K562 (cell line): ENCODE results near the gene ARID3A. TPM values are rescaled to one million over a fixed set of nuclear protein-coding genes. Genes with fewer than 3 reads are reported as not detected.

Experiments
- ARHGAP35 ChIP-seq: fragments of 450-650 bp; IDR thresholded peaks from 2 replicates; pipeline ENCODE4 v1.6.1; 2018; ENCODE audit not compliant: partially characterized antibody
- ETV5 ChIP-seq: sonication (generic); formaldehyde crosslinking; IDR thresholded peaks from 2 replicates; pipeline ENCODE4 v1.4.0; 2020; ENCODE audit warnings: low read depth, mild to moderate bottlenecking, missing genetic modification reagents
- HCFC1 ChIP-seq: IDR thresholded peaks from 2 replicates; pipeline ENCODE4 v1.6.1; 2012; ENCODE audit warnings: low read depth, low read length, improper control_type of control experiment
- SMAD2 ChIP-seq: fragments of 150-350 bp; IDR thresholded peaks from 2 replicates; pipeline ENCODE4 v1.6.1; 2014; ENCODE audit warnings: low read depth, mild to moderate bottlenecking, low read length
- ZNF140 ChIP-seq: fragments of 250-450 bp; sonication (Bioruptor Pico); IDR thresholded peaks from 2 replicates; pipeline ENCODE4 v1.8.0; 2021; ENCODE audit warnings: moderate library complexity, mild to moderate bottlenecking, inconsistent platforms
- ZNF41 ChIP-seq: fragments of 250-450 bp; sonication (Bioruptor Pico); conservative IDR thresholded peaks from 2 replicates; pipeline ENCODE4 v1.4.0; 2020; ENCODE audit warnings: mild to moderate bottlenecking
- polyA plus RNA-seq, 8 experiments: library from polyadenylated mRNA; depleted of rRNA in 4 of 8; stranded (reverse) in 5 of 8; unstranded in 3 of 8; fragments of >200 nt; fragmentation: Nextera tagmentation in 2 of 8; fragmentation: Illumina TruSeq in 1 of 8; extraction: Ambion mirVana in 2 of 8; extraction: Trizol in 1 of 8; gene quantifications; 2 replicates each; pipeline versions ENCODE4 v1.2.1 to v1.2.3, GENCODE V29; 2011 to 2014; ENCODE audit warnings: inconsistent platforms in 1 of 8, missing spikeins in 1 of 8
- total RNA-seq, 7 experiments: library from RNA; depleted of rRNA in 6 of 7; stranded (reverse); fragments of >200 nt in 6 of 7; fragmentation: Illumina TruSeq in 2 of 7; extraction: Trizol in 2 of 7; gene quantifications; 2 replicates each; pipeline versions ENCODE4 v1.2.1 to v1.2.3, GENCODE V29; 2011 to 2021; ENCODE audit warnings: low replicate concordance in 1 of 7
- TF ChIP-seq, protein P1 (sequence below): sonication (generic); formaldehyde crosslinking; IDR thresholded peaks from 2 replicates; pipeline ENCODE4 v1.8.0; 2022; ENCODE audit warnings: missing genetic modification reagents, mild to moderate bottlenecking, borderline replicate concordance
- TF ChIP-seq, protein P2 (sequence below): fragments of 450-650 bp; IDR thresholded peaks from 2 replicates; pipeline ENCODE4 v1.6.1; 2016; ENCODE audit warnings: mild to moderate bottlenecking, moderate library complexity
- TF ChIP-seq, protein P3 (sequence below): sonication (generic); formaldehyde crosslinking; IDR thresholded peaks from 2 replicates; pipeline ENCODE4 v1.8.0; 2023; ENCODE audit warnings: missing genetic modification reagents, mild to moderate bottlenecking, borderline replicate concordance

ARID3A gene
- total and polyA plus RNA-seq, 9 of the 15 experiments (the other 6 are each of a cell fraction or from before 2014, with no cell fraction given): 1.4 to 118 (median 31.2) TPM

DNA sequence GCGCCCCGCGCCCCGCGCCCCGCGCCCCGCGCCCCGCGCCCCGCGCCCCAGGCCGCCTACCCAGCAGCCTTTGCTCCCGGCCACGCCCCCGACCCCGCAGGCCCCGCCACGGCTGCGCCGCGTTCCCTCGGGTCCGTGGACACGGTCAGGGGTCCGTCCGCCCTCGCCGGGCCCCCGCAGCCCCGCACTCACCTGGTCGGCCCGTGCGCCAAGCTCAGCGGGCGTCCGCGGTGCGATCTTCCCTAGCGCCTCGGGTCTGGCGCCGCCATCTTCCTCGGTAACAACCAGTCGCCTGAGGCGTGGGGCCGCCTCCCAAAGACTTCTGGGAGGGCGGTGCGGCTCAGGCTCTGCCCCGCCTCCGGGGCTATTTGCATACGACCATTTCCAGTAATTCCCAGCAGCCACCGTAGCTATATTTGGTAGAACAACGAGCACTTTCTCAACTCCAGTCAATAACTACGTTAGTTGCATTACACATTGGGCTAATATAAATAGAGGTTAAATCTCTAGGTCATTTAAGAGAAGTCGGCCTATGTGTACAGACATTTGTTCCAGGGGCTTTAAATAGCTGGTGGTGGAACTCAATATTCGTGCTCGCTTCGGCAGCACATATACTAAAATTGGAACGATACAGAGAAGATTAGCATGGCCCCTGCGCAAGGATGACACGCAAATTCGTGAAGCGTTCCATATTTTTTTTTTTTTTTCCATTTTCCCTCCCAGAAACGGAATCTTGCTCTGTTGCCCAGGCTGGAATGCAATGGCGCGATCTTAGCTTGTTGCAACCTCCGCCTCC, 32.7 kb upstream of the ARID3A start, which contains the start of the genes MED16 and RNU6-9 (continued):
- TF ChIP-seq ZNF140 (CRISPR knock-in tag) (no peak), ARHGAP35 (no peak), SMAD2 (no peak), HCFC1 (0 out of 2 replicates have a peak, but pooled peaks have one; percentile 43), ETV5 (CRISPR knock-in tag) (no peak), ZNF41 (no peak)
- TF ChIP-seq, protein P1, sequence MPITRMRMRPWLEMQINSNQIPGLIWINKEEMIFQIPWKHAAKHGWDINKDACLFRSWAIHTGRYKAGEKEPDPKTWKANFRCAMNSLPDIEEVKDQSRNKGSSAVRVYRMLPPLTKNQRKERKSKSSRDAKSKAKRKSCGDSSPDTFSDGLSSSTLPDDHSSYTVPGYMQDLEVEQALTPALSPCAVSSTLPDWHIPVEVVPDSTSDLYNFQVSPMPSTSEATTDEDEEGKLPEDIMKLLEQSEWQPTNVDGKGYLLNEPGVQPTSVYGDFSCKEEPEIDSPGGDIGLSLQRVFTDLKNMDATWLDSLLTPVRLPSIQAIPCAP: no peak
- TF ChIP-seq, protein P2, sequence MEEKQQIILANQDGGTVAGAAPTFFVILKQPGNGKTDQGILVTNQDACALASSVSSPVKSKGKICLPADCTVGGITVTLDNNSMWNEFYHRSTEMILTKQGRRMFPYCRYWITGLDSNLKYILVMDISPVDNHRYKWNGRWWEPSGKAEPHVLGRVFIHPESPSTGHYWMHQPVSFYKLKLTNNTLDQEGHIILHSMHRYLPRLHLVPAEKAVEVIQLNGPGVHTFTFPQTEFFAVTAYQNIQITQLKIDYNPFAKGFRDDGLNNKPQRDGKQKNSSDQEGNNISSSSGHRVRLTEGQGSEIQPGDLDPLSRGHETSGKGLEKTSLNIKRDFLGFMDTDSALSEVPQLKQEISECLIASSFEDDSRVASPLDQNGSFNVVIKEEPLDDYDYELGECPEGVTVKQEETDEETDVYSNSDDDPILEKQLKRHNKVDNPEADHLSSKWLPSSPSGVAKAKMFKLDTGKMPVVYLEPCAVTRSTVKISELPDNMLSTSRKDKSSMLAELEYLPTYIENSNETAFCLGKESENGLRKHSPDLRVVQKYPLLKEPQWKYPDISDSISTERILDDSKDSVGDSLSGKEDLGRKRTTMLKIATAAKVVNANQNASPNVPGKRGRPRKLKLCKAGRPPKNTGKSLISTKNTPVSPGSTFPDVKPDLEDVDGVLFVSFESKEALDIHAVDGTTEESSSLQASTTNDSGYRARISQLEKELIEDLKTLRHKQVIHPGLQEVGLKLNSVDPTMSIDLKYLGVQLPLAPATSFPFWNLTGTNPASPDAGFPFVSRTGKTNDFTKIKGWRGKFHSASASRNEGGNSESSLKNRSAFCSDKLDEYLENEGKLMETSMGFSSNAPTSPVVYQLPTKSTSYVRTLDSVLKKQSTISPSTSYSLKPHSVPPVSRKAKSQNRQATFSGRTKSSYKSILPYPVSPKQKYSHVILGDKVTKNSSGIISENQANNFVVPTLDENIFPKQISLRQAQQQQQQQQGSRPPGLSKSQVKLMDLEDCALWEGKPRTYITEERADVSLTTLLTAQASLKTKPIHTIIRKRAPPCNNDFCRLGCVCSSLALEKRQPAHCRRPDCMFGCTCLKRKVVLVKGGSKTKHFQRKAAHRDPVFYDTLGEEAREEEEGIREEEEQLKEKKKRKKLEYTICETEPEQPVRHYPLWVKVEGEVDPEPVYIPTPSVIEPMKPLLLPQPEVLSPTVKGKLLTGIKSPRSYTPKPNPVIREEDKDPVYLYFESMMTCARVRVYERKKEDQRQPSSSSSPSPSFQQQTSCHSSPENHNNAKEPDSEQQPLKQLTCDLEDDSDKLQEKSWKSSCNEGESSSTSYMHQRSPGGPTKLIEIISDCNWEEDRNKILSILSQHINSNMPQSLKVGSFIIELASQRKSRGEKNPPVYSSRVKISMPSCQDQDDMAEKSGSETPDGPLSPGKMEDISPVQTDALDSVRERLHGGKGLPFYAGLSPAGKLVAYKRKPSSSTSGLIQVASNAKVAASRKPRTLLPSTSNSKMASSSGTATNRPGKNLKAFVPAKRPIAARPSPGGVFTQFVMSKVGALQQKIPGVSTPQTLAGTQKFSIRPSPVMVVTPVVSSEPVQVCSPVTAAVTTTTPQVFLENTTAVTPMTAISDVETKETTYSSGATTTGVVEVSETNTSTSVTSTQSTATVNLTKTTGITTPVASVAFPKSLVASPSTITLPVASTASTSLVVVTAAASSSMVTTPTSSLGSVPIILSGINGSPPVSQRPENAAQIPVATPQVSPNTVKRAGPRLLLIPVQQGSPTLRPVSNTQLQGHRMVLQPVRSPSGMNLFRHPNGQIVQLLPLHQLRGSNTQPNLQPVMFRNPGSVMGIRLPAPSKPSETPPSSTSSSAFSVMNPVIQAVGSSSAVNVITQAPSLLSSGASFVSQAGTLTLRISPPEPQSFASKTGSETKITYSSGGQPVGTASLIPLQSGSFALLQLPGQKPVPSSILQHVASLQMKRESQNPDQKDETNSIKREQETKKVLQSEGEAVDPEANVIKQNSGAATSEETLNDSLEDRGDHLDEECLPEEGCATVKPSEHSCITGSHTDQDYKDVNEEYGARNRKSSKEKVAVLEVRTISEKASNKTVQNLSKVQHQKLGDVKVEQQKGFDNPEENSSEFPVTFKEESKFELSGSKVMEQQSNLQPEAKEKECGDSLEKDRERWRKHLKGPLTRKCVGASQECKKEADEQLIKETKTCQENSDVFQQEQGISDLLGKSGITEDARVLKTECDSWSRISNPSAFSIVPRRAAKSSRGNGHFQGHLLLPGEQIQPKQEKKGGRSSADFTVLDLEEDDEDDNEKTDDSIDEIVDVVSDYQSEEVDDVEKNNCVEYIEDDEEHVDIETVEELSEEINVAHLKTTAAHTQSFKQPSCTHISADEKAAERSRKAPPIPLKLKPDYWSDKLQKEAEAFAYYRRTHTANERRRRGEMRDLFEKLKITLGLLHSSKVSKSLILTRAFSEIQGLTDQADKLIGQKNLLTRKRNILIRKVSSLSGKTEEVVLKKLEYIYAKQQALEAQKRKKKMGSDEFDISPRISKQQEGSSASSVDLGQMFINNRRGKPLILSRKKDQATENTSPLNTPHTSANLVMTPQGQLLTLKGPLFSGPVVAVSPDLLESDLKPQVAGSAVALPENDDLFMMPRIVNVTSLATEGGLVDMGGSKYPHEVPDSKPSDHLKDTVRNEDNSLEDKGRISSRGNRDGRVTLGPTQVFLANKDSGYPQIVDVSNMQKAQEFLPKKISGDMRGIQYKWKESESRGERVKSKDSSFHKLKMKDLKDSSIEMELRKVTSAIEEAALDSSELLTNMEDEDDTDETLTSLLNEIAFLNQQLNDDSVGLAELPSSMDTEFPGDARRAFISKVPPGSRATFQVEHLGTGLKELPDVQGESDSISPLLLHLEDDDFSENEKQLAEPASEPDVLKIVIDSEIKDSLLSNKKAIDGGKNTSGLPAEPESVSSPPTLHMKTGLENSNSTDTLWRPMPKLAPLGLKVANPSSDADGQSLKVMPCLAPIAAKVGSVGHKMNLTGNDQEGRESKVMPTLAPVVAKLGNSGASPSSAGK: no peak
- TF ChIP-seq, protein P3, sequence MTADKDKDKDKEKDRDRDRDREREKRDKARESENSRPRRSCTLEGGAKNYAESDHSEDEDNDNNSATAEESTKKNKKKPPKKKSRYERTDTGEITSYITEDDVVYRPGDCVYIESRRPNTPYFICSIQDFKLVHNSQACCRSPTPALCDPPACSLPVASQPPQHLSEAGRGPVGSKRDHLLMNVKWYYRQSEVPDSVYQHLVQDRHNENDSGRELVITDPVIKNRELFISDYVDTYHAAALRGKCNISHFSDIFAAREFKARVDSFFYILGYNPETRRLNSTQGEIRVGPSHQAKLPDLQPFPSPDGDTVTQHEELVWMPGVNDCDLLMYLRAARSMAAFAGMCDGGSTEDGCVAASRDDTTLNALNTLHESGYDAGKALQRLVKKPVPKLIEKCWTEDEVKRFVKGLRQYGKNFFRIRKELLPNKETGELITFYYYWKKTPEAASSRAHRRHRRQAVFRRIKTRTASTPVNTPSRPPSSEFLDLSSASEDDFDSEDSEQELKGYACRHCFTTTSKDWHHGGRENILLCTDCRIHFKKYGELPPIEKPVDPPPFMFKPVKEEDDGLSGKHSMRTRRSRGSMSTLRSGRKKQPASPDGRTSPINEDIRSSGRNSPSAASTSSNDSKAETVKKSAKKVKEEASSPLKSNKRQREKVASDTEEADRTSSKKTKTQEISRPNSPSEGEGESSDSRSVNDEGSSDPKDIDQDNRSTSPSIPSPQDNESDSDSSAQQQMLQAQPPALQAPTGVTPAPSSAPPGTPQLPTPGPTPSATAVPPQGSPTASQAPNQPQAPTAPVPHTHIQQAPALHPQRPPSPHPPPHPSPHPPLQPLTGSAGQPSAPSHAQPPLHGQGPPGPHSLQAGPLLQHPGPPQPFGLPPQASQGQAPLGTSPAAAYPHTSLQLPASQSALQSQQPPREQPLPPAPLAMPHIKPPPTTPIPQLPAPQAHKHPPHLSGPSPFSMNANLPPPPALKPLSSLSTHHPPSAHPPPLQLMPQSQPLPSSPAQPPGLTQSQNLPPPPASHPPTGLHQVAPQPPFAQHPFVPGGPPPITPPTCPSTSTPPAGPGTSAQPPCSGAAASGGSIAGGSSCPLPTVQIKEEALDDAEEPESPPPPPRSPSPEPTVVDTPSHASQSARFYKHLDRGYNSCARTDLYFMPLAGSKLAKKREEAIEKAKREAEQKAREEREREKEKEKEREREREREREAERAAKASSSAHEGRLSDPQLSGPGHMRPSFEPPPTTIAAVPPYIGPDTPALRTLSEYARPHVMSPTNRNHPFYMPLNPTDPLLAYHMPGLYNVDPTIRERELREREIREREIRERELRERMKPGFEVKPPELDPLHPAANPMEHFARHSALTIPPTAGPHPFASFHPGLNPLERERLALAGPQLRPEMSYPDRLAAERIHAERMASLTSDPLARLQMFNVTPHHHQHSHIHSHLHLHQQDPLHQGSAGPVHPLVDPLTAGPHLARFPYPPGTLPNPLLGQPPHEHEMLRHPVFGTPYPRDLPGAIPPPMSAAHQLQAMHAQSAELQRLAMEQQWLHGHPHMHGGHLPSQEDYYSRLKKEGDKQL (CRISPR knock-in tag): no peak
